ENCODE data around the gene CDSN. TPM values are rescaled to one million over a fixed set of nuclear protein-coding genes. Genes with fewer than 3 reads are reported as not detected.

CDSN gene
- total RNA-seq, 6 experiments from 2014 or later: not detected

- DNase-seq: no peak
- H3K4me3 ChIP-seq: no peak overlapping the region
- H3K9me3 ChIP-seq: no peaks in the 10 kb centered on the region
- no peak overlapping the region for H3K27ac ChIP-seq
- H3K36me3 ChIP-seq: no peaks in the 10 kb centered on the region
- peaks cover 0 to 3% (median 0%) of the 10 kb centered on the region in 4 donors for H3K4me1 ChIP-seq
- ATAC-seq: peak; percentile 76 to 90 (median 79)
- no peak for TF ChIP-seq CTCF (IDR thresholded peaks at IDR 0.05)
- TF ChIP-seq POLR2A (IDR thresholded peaks at IDR 0.05): no peak
- H3K27me3 ChIP-seq: no peaks in the 10 kb centered on the region
- intact Hi-C loops (cut with DNase I): no loop called here
These were observed 43.7 kb upstream of the CDSN start for GRCh38 chr6:31163922-31164321.

GRCh38 chr6:31162463-31163165 is 42.4 kb upstream of the CDSN start:
- WGBS (ENCODE audit: insufficient coverage, low coverage, low lambda C conversion rate, missing lambda C conversion rate): 80% methylated on average over 1 of the region's 13 CpGs
- H3K4me1 ChIP-seq: peaks cover 0 to 3% (median 0%) of the 10 kb centered on the region in 4 donors
- H3K4me3 ChIP-seq: no peak overlapping the region
- TF ChIP-seq CTCF (IDR thresholded peaks at IDR 0.05) (no peak), POLR2A (IDR thresholded peaks at IDR 0.05) (no peak)
- H3K9me3 ChIP-seq: no peaks in the 10 kb centered on the region
- no peak overlapping the region for H3K27ac ChIP-seq
- H3K27me3 ChIP-seq: no peaks in the 10 kb centered on the region
- ATAC-seq (no peak), DNase-seq (no peak)
- intact Hi-C loops (cut with DNase I): no loop called here
- H3K36me3 ChIP-seq: no peaks in the 10 kb centered on the region

GRCh38 chr6:31161216-31162126 is 41.2 kb upstream of the CDSN start:
- intact Hi-C loops (cut with DNase I): no loop called here
- Histone ChIP-seq H3K4me1 (peaks cover 0 to 8% (median 0%) of the 10 kb centered on the region in 4 donors), H3K9me3 (no peaks in the 10 kb centered on the region), H3K27ac (no peak overlapping the region), H3K4me3 (no peak overlapping the region), H3K27me3 (no peaks in the 10 kb centered on the region), H3K36me3 (no peaks in the 10 kb centered on the region)
- 93% methylated on average over 12 of the region's 19 CpGs for WGBS (ENCODE audit: insufficient coverage, low coverage, low lambda C conversion rate, missing lambda C conversion rate)
- TF ChIP-seq POLR2A (IDR thresholded peaks at IDR 0.05) (no peak), CTCF (IDR thresholded peaks at IDR 0.05) (no peak)
- ATAC-seq: no peak
- DNase-seq: no peak

GRCh38 chr6:31158863-31159855 is 38.9 kb upstream of the CDSN start:
- Histone ChIP-seq H3K36me3 (no peaks in the 10 kb centered on the region), H3K4me3 (peak overlapping the region; percentile 58 to 69 (median 62)), H3K9me3 (no peaks in the 10 kb centered on the region), H3K4me1 (peaks cover 0 to 8% (median 0%) of the 10 kb centered on the region in 4 donors), H3K27me3 (no peaks in the 10 kb centered on the region), H3K27ac (no peak overlapping the region)
- 5% methylated on average over 14 of the region's 35 CpGs for WGBS (ENCODE audit: insufficient coverage, low coverage, low lambda C conversion rate, missing lambda C conversion rate)
- DNase-seq (no peak), ATAC-seq (no peak)
- intact Hi-C loops (cut with DNase I): no loop called here
- TF ChIP-seq POLR2A (IDR thresholded peaks at IDR 0.05): no peak
- no peak for TF ChIP-seq CTCF (IDR thresholded peaks at IDR 0.05)
